ENCODE data around the gene CFAP91.

DNA sequence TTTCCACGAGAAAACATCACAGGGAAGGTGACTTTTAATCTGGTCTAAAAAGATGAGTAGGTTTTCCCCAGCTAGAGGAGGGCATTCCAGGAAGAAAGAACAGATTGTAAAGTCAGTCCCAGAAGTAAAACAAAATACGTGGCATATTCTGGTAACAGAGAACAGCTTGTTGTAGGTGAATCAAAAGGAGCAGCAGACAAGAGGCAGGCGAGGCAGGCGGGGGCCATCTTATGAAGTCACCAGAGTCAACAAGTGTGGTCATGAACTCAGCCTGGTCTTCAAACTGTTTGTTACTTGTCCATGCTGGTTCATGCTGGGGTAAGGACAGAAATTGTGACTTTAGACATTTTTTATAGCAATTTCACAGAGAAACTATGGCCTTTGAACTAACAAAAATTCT is 38.5 kb upstream of the CFAP91 start:
- TF ChIP-seq, protein P1, sequence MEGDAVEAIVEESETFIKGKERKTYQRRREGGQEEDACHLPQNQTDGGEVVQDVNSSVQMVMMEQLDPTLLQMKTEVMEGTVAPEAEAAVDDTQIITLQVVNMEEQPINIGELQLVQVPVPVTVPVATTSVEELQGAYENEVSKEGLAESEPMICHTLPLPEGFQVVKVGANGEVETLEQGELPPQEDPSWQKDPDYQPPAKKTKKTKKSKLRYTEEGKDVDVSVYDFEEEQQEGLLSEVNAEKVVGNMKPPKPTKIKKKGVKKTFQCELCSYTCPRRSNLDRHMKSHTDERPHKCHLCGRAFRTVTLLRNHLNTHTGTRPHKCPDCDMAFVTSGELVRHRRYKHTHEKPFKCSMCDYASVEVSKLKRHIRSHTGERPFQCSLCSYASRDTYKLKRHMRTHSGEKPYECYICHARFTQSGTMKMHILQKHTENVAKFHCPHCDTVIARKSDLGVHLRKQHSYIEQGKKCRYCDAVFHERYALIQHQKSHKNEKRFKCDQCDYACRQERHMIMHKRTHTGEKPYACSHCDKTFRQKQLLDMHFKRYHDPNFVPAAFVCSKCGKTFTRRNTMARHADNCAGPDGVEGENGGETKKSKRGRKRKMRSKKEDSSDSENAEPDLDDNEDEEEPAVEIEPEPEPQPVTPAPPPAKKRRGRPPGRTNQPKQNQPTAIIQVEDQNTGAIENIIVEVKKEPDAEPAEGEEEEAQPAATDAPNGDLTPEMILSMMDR (IDR thresholded peaks at IDR 0.05): no peak
- no peak for TF ChIP-seq EZH2 (IDR thresholded peaks at IDR 0.05; ENCODE audit: borderline replicate concordance, insufficient read depth, low read depth, low read length, poor library complexity, severe bottlenecking)
